Measurements from ENCODE around the gene RGS1.

DNA sequence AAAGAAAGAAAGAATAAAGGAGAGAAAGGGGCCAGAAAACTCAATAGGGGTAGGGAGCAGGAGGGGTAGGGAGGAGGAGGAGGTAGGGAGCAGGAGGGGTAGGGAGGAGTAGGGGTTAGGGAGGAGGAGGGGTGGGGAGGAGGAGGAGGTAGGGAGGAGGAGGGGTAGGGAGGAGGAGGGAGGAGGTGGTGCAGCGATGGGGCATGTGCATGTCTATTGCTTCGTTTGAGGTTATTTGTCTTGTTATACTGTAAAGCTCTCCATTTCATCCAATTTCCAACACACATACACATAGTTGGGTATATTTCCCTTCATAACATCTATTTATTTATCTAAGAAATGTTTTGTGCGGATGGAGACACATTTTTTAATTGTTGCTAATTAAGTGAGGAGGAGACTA is 19.7 kb downstream of the RGS1 start:
- TF ChIP-seq GATA2 (IDR thresholded peaks at IDR 0.05; ENCODE audit: low read depth, low read length) (no peak), GATA3 (IDR thresholded peaks at IDR 0.05; ENCODE audit: low read depth, low read length) (no peak)

Measured in SH-SY5Y (cell line).